G401.6 (cell line): ENCODE data around the gene CYTH1.

ENCODE experiments used
- FAIRE-seq: peaks from 2 replicates; lab custom pipeline; 2012; peaks lifted over from hg19 to GRCh38; lab: Jason Lieb, UNC

Gene CYTH1

DNA sequence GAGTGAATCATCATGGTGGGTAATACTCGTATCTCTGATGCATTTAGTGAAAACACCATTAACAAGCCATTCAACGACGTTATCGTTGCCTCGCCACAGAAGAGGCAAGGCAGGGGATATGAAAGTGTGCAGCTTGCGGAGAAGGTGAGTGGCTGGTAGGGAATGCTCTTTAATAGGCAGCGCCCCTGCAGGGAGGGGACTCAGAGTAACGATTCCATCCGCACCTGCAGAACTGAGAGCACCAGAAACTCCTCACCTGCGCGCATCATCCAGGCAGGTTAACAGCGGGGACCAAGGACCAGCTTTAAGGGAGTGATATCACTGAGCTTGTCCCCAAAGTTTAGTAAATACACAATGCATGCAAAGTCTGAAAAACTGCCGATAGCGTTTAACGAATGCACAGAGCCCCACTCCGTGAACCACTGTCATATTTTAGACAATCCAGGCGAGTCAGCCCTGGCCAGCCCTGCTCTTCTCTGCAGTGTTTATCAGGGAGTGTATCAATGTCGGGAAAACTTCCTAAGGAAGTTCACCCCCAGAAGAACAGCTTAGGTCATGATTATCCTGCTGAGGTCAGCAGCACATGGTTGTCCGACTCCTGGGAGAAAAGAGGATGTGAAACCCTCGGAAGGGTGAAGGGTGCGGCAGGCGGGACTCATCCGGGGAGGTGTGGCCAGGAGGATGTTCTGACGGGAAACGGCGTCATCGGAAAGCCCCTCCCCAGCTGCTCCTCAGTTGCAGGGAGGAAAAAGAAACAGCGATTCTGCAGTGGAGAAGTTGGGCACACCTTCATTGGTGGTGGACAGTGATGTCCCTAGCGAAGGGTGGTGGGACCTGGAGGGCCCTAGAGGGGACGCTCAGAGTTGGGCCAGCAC is 136.4 kb downstream of the CYTH1 start:
- no peak for FAIRE-seq

DNA sequence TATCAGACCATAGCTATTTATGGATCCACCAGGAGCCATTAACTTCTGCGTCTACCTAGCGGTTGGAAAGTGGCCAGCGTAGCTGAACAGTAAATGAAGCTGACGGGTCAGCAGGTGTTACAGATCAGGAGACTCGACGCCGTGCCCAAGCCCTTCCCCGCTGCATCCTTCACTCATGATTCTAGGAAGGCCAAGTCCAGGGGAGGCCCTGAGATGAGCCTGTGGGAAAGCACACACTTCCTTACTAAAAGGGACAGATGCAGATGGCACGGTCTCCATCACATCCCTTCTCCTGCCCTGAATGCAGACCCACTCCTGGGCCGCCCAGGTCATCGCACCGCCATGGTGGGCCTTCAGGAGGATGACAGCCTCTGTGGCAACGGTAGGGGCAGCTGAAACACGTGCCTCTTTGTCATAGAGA is 137.1 kb downstream of the CYTH1 start:
- no peak for FAIRE-seq

- FAIRE-seq: no peak
Observed at GRCh38 chr17:78644224-78644623, 137.8 kb downstream of the CYTH1 start.

DNA sequence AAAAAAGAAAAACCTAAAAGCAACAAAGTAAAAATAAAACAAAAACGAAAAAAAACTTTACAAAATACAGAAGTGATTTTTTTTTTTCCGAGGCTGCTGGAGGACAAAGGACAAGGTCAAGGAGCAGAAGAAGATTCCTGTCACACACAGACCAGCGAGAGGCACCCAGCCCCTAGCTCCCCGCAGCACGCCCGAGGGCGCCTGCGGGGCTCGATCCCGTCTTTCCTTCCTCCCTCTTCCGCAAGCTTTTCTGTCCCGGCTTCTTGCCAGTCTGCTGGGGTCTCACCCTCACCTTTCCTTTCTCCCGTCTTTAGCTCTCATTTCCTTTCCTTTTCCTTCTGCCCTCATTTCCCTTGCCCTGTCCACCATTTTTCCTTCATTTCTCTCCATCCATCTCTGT is 138.7 kb downstream of the CYTH1 start:
- FAIRE-seq: no peak

DNA sequence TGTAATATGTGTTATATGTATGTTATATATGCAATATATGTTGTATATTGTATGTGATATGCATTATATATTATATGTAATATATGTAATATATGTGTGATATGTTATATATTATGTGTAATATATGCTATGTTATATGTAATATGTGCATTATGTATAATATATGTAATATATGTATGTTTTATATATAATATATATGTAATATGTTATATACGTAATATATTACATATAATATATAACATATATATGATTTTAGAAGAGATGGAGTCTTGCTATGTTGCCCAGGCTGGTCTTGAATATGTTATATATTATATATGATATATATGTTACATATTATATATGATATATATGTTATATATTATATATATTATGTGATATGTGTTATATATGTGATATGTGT is 139.4 kb downstream of the CYTH1 start:
- peak; percentile 95 for FAIRE-seq

DNA sequence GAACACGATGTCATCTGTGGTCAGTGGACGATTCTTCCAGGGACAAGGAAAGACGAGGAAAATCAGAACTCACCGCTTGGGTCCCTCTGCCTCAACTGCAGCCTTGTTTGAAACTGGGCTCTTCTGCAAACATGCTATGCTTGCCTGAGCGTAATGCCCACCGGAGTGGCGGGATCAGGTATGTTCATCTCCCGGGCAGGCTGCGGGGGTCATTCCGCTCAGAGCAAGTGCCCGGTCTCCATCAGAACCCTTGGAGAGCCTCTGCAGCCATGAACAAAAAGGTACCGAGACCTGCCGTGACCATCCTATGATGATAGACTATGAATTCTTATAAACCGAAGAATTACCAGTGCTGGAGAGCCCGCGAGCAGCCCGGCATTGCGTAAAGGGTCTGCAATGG is 140.4 kb downstream of the CYTH1 start:
- FAIRE-seq: no peak

GRCh38 chr17:78641243-78641642 is 140.8 kb downstream of the CYTH1 start:
- no peak for FAIRE-seq

- FAIRE-seq: no peak
Observed at GRCh38 chr17:78640700-78641099, 141.4 kb downstream of the CYTH1 start.

DNA sequence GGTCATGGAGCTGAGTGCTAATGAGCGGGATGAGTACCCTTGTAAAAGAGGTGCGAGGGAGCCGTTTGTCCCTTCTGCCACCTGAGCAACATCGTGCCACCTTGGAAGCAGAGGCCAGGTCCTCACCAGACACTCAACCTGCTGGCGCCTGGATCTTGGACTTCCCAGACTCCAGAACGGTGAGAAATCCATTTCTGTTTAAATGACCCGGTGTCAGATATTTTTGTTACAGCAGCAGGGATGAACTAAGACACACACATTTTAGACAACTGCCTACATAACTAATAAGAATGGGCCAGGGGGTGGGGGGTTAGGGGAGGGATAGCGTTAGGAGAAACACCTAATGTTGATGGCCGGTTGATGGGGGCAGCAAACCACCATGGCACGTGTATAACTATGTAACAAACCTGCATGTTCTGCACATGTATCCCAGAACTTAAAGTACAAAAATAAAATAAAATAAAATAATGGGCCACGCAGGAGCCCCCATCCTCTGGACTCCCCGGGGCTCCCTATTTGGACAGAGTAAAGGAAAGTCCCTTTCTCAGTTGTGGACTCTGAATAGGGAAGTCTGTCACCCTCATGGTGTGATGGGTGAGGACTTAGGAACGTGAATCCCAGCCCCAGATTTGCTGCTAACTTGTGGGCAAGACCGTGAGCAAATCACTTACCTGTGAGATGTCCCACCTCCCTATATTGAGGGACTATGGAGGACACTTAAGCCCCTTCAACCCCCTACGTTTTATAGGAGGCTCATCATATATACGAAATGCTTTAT is 144.2 kb downstream of the CYTH1 start:
- FAIRE-seq: no peak

DNA sequence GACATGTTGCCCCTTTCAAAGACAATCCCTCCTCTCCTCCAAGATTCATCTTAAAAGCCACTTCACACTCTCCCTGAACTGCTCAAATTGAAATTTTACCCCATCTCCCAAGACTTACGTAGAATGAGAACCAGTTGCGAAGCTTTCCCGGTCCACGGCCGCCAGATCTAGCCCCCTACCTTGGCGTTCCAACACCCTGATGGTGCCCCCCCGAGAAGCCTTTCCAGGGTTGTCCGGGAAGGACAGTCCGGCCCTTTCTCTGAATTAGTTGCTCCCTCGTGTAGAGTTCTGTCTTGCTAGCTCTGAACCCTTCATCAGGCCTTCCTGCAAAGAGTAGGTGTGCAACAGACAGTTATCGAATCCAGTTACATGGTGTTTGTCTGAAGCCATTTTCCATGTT is 144.9 kb downstream of the CYTH1 start:
- no peak for FAIRE-seq

DNA sequence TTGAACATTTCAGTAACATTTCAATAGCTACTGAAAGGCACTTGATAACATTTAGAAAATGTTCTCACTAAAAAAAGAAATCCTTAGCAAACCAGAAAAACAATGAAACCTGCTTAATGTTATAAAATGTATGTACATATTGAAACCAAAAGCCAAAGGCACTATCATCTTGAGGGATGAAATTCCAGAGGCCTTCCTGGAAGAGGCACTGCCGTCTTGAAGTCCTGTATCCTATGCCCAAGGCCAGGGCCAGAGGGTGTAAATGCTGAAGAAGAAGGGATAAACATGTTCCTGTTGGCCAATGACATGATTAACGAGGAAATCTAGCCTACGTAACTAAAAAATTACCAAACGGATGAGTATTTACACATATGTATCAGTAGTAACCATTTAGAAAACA is 147.9 kb downstream of the CYTH1 start:
- no peak for FAIRE-seq

GRCh38 chr17:78629436-78629995 is 152.6 kb downstream of the CYTH1 start:
- FAIRE-seq: no peak

DNA sequence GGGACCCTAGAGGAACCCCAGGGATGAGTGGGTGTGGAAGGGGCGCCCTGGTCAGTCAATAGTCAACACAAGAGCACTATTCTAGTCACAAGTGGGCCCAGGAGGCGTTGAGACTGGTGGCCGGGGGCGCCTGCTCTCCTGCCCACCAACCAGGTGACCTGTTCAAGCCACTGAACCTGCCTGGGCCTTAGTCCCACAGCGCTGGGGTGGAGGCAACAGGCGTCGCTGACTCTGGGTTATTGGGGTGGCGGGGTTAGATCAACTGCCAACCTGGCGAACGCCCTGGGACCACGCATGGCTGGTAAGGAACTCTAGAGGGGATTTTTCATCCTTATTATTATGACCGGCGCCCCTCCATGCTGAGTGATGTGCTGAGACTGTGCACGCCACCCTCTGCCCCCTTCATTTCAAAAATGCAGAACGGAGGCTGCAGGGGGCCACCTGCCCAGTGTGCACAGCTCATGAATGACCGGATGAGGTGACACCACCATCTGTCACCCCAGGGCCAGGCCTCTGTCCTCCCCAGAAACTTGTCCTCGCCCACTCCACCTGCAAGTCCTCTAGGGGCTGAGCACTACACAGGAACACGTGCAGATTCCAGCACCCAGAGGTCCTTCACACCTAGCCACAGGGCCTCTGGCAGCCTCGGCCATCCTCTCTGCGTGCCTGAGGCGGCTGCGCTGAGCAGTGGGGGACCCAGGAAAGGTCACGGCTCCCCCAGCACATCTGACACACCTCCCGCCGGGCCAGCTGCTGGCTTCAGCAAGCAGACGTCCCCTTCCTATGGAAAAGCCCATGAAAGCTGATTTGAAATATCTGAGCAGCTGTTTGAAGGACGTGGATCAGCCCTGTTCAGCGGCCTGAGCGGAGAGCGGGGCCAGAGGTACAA is 153.3 kb downstream of the CYTH1 start:
- FAIRE-seq: no peak

GRCh38 chr17:78624324-78625151 is 157.5 kb downstream of the CYTH1 start:
- no peak for FAIRE-seq
